Upper lobe of right lung (tissue), 1 donor: ENCODE measurements around the gene DDX28. TPM values are rescaled to one million over a fixed set of nuclear protein-coding genes. Genes with fewer than 3 reads are reported as not detected.

Experiments used
- ATAC-seq: fragments of 200-7000 bp; cut with Tn5 transposase; one replicate; pipeline ENCODE4 v1.9.1; 2020; ENCODE audit warnings: mild to moderate bottlenecking, moderate library complexity
- DNase-seq: peaks from one replicate; pipeline ENCODE4 v3.0.0-alpha.2; 2020
- H3K27ac ChIP-seq: fragments of 200-600 bp; one replicate; pipeline ENCODE4 v1.8.0; 2022
- H3K27me3 ChIP-seq: fragments of 200-600 bp; one replicate; pipeline ENCODE4 v1.8.0; 2022; ENCODE audit warnings: mild to moderate bottlenecking
- H3K36me3 ChIP-seq: fragments of 200-600 bp; one replicate; pipeline ENCODE4 v1.8.0; 2022
- H3K4me1 ChIP-seq: fragments of 200-600 bp; one replicate; pipeline ENCODE4 v1.8.0; 2022
- H3K4me3 ChIP-seq: fragments of 200-600 bp; one replicate; pipeline ENCODE4 v1.8.0; 2022; ENCODE audit warnings: mild to moderate bottlenecking
- H3K9me3 ChIP-seq: fragments of 200-600 bp; one replicate; pipeline ENCODE4 v1.8.0; 2022
- intact Hi-C: fragments of 100-400 bp; cut with DNase I; formaldehyde crosslinking; loops from one replicate; pipeline ENCODE4 v1.11.0; 2022
- total RNA-seq: library from RNA; stranded (reverse); fragmentation: NEBNext Ultra II Directional; extraction: Animal tissue kit (Norgen Biotek cat#: 25700); gene quantifications from one replicate; pipeline ENCODE4 v1.2.1, GENCODE V29; 2021
- TF ChIP-seq, protein P1 (sequence below): fragments of 200-600 bp; IDR thresholded peaks from one replicate; pipeline ENCODE4 v1.8.0; 2022; ENCODE audit warnings: antibody characterized with exemption
- donor health status: DM: no; HTN: yes; CAD: no; lungs with severe emphysema.

DDX28 gene
- total RNA-seq, 1 donor from 2014 or later, result 9.9 TPM

DNA sequence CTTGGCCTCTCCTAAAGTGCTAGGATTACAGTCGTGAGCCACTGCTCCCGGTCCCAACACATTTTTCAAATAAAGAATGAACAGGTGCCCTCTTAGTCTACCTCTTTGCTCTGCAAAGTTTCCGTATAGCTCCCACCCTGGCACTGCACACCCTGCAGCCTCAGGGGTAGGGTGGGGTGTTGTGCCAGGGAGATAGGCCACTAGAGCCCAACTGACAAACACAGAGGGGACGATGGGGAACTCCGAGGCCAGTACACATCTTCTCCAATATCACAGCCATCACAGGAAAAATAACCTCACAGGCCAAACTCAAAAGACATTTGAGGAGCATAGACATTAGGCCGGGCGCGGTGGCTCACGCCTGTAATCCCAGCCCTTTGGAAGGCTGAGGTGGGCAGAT is 51.9 kb downstream of the DDX28 start:
- H3K4me1 ChIP-seq, result peaks cover 15% of the 10 kb centered on the region
- DNase-seq (no peak), ATAC-seq (no peak)
- H3K9me3 ChIP-seq, result no peaks in the 10 kb centered on the region
- TF ChIP-seq, protein P1, sequence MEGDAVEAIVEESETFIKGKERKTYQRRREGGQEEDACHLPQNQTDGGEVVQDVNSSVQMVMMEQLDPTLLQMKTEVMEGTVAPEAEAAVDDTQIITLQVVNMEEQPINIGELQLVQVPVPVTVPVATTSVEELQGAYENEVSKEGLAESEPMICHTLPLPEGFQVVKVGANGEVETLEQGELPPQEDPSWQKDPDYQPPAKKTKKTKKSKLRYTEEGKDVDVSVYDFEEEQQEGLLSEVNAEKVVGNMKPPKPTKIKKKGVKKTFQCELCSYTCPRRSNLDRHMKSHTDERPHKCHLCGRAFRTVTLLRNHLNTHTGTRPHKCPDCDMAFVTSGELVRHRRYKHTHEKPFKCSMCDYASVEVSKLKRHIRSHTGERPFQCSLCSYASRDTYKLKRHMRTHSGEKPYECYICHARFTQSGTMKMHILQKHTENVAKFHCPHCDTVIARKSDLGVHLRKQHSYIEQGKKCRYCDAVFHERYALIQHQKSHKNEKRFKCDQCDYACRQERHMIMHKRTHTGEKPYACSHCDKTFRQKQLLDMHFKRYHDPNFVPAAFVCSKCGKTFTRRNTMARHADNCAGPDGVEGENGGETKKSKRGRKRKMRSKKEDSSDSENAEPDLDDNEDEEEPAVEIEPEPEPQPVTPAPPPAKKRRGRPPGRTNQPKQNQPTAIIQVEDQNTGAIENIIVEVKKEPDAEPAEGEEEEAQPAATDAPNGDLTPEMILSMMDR, result no peak
- H3K36me3 ChIP-seq, result no peaks in the 10 kb centered on the region
- H3K27ac ChIP-seq, result no peak overlapping the region
- H3K27me3 ChIP-seq, result no peaks in the 10 kb centered on the region
- no peak overlapping the region for H3K4me3 ChIP-seq
- intact Hi-C loops, result no loop called here

Other genes starting within 250 kb of the DDX28 start
- 19.2 TPM for gene RANBP10, start 216.7 kb downstream of the DDX28 start, total RNA-seq
- gene TSNAXIP1, start 216.3 kb downstream of the DDX28 start, total RNA-seq, result 0.55 TPM
- gene THAP11, start 180.9 kb downstream of the DDX28 start, total RNA-seq, result 25.1 TPM
- 55.0 TPM for gene NUTF2, start 176.3 kb downstream of the DDX28 start, total RNA-seq
- 30.0 TPM for gene CENPT, start 175.5 kb downstream of the DDX28 start, total RNA-seq
- gene EDC4, start 150.2 kb downstream of the DDX28 start, total RNA-seq, result 48.8 TPM
- gene NRN1L, start 138.3 kb downstream of the DDX28 start, total RNA-seq, result 0.69 TPM
- 29.7 TPM for gene PSKH1, start 130.0 kb downstream of the DDX28 start, total RNA-seq
- gene CTRL, start 91.4 kb downstream of the DDX28 start, total RNA-seq, result 0.96 TPM
- 71.6 TPM for gene PSMB10, start 86.4 kb downstream of the DDX28 start, total RNA-seq
- gene LCAT, start 79.1 kb downstream of the DDX28 start, total RNA-seq, result 40.2 TPM
- 102 TPM for gene SLC12A4, start 54.6 kb downstream of the DDX28 start, total RNA-seq
- not detected for gene DPEP3, start 42.7 kb downstream of the DDX28 start, total RNA-seq
- 16.4 TPM for gene DPEP2, start 23.7 kb downstream of the DDX28 start, total RNA-seq
- gene DPEP2NB, start 7.3 kb downstream of the DDX28 start, total RNA-seq, result not detected
- gene DUS2, start 52 bp upstream of the DDX28 start, total RNA-seq, result 11.2 TPM
- gene NFATC3, start 62.1 kb upstream of the DDX28 start, total RNA-seq, result 74.5 TPM
- gene ESRP2, start 212.9 kb upstream of the DDX28 start, total RNA-seq, result 61.0 TPM
- gene PLA2G15, start 222.1 kb upstream of the DDX28 start, total RNA-seq, result 30.4 TPM
- gene SLC7A6, start 241.3 kb upstream of the DDX28 start, total RNA-seq, result 61.9 TPM